GM12878 (cell line): ENCODE results near the gene TECPR1. TPM values are rescaled to one million over a fixed set of nuclear protein-coding genes. Genes with fewer than 3 reads are reported as not detected.
A peak's percentile ranks its signal among the peaks of the same experiment; 100 is the strongest.

Source experiments
- ATAC-seq: fragments of 200-7000 bp; cut with Tn5 transposase; 3 replicates; pipeline ENCODE4 v1.9.1; 2020; ENCODE audit warnings: mild to moderate bottlenecking, moderate library complexity
- Bru-seq: library from RNA; stranded (reverse); fragments of 400-500 nt; gene quantifications from one replicate; lab custom pipeline; 2021; lab: Mats Ljungman, UMichigan
- BruChase-seq, 2 experiments: library from RNA; stranded (reverse); fragments of 400-500 nt; gene quantifications; one replicate each; lab custom pipeline; 2021; lab: Mats Ljungman, UMichigan
- BruUV-seq: library from RNA; stranded (reverse); fragments of 400-500 nt; replicated peaks from 2 replicates; lab custom pipeline; 2021; lab: Mats Ljungman, UMichigan
- CTCF ChIA-PET: fragments of 300-600 bp; sonication (Branson Sonifier 250); formaldehyde crosslinking; extraction: SDS; loops from one replicate; lab custom pipeline; 2021; ENCODE audit warnings: inconsistent platforms; lab: Yijun Ruan, JAX
- POLR2A ChIA-PET: fragments of 350-600 bp; formaldehyde crosslinking; extraction: SDS; loops from one replicate; lab custom pipeline; 2021; ENCODE audit warnings: inconsistent platforms; lab: Charles Lee
- RAD21 ChIA-PET: fragments of 300-600 bp; sonication (Branson Sonifier 250); formaldehyde crosslinking; loops from one replicate; lab custom pipeline; 2023; ENCODE audit warnings: antibody characterized with exemption; ENCODE audit not compliant: unreplicated experiment; lab: Charles Lee
- SMC1A ChIA-PET: fragments of 300-600 bp; sonication (Branson Sonifier 250); formaldehyde crosslinking; loops from one replicate; lab custom pipeline; 2023; ENCODE audit not compliant: unreplicated experiment, uncharacterized antibody; lab: Charles Lee
- DNase-seq: peaks from one replicate; pipeline ENCODE4 v3.0.0-alpha.2; 2011; ENCODE audit warnings: low read depth, low spot score
- FAIRE-seq: peaks from 3 replicates; lab custom pipeline; 2011; peaks lifted over from hg19 to GRCh38; lab: Jason Lieb, UNC
- H2AFZ ChIP-seq: 2 replicates; pipeline ENCODE4 v1.6.0; 2011; ENCODE audit warnings: low read depth, low read length, control low read depth; ENCODE audit not compliant: control insufficient read depth
- H3K27ac ChIP-seq: 2 replicates; pipeline ENCODE4 v1.5.1; 2011; ENCODE audit warnings: control low read depth; ENCODE audit not compliant: control insufficient read depth, insufficient read depth
- H3K27me3 ChIP-seq, 2 experiments: replicated peaks in 1 of 2; 2 replicates each; pipeline versions ENCODE4 v1.6.0 to v1.6.1; 2011; ENCODE audit warnings: low read length in 1 of 2; ENCODE audit not compliant: control insufficient read depth in 2 of 2, insufficient read depth in 2 of 2
- H3K36me3 ChIP-seq, 2 experiments: 2 replicates each; pipeline ENCODE4 v1.5.1; 2011; ENCODE audit warnings: low read length in 1 of 2; ENCODE audit not compliant: control insufficient read depth in 2 of 2, insufficient read depth in 2 of 2
- H3K4me1 ChIP-seq: 2 replicates; pipeline ENCODE4 v1.6.1; 2011; ENCODE audit warnings: mild to moderate bottlenecking, low read length, moderate library complexity, mixed read lengths; ENCODE audit not compliant: control insufficient read depth, insufficient read depth
- H3K4me2 ChIP-seq: 2 replicates; pipeline ENCODE4 v1.6.0; 2011; ENCODE audit warnings: control low read depth; ENCODE audit not compliant: control insufficient read depth, insufficient read depth
- H3K4me3 ChIP-seq: fragments of 200-600 bp; sonication (generic); 2 replicates; pipeline ENCODE4 v1.5.1; 2016
- H3K79me2 ChIP-seq: 2 replicates; pipeline ENCODE4 v1.6.0; 2011; ENCODE audit warnings: low read length; ENCODE audit not compliant: control insufficient read depth, insufficient read depth
- H3K9ac ChIP-seq: 2 replicates; pipeline ENCODE4 v1.8.0; 2011; ENCODE audit warnings: low read length, control low read depth, mixed read lengths; ENCODE audit not compliant: control insufficient read depth, insufficient read depth
- H3K9me3 ChIP-seq: replicated peaks from 3 replicates; pipeline ENCODE4 v1.5.1; 2011; ENCODE audit warnings: mild to moderate bottlenecking, low read length; ENCODE audit not compliant: control insufficient read depth, insufficient read depth
- H4K20me1 ChIP-seq: 2 replicates; pipeline ENCODE4 v1.6.0; 2011; ENCODE audit not compliant: control insufficient read depth, insufficient read depth
- BHLHE40 ChIP-seq, 2 experiments: fragments of 450-650 bp in 1 of 2; IDR thresholded peaks; 2 replicates each; pipeline ENCODE4 v1.6.1; 2011 to 2017; ENCODE audit warnings: low read depth in 2 of 2, borderline replicate concordance in 1 of 2, improper control_type of control experiment in 1 of 2, low read length in 1 of 2, mild to moderate bottlenecking in 1 of 2
- IRF5 ChIP-seq: fragments of 450-650 bp; IDR thresholded peaks from 2 replicates; pipeline ENCODE4 v1.6.1; 2017; ENCODE audit warnings: borderline replicate concordance
- ZNF217 ChIP-seq: fragments of 450-650 bp; IDR thresholded peaks from 2 replicates; pipeline ENCODE4 v1.6.1; 2017; ENCODE audit warnings: antibody characterized with exemption, mild to moderate bottlenecking
- WGBS: methylation state at CpG from one replicate; pipeline ENCODE4 v1.1.6; 2016; ENCODE audit warnings: low lambda C conversion rate; ENCODE audit not compliant: insufficient replicate concordance, insufficient coverage; ENCODE audit errors: missing lambda C conversion rate; 5-methylcytosine and 5-hydroxymethylcytosine counted together
- in situ Hi-C: fragments of 300-500 bp; cut with MboI; formaldehyde crosslinking; loops from 9 replicates; pipeline ENCODE4 v1.14.3; 2018; ENCODE audit warnings: mixed read lengths
- intact Hi-C: fragments of 100-400 bp; cut with micrococcal nuclease; formaldehyde crosslinking; loops from one replicate; pipeline ENCODE4 v1.14.2; 2022; ENCODE audit not compliant: unreplicated experiment
- long read RNA-seq, 2 experiments: library from polyadenylated mRNA; unstranded; transcript quantifications; one replicate each; pipeline ENCODE4 v2.0.0, GENCODE V29; 2019 to 2020
- polyA minus RNA-seq, 3 experiments: library from RNA; depleted of rRNA, polyadenylated mRNA; stranded (reverse); fragments of >200 nt; gene quantifications; 2 replicates each; pipeline ENCODE4 v1.2.3, GENCODE V29; 2011
- polyA plus RNA-seq, 11 experiments: library from polyadenylated mRNA; depleted of rRNA in 4 of 11; unstranded in 6 of 11; stranded (reverse) in 5 of 11; fragments of >200 nt; fragmentation: Nextera tagmentation in 4 of 11; fragmentation: Illumina TruSeq in 1 of 11; extraction: Ambion mirVana in 4 of 11; extraction: Trizol in 1 of 11; gene quantifications; 1 replicate in 1 of 11; 2 replicates in 10 of 11; pipeline versions ENCODE4 v1.2.1 to v1.2.3, GENCODE V29; 2011 to 2016; ENCODE audit warnings: inconsistent platforms in 2 of 11, missing spikeins in 2 of 11, low read depth in 1 of 11
- total RNA-seq, 4 experiments: library from RNA; depleted of rRNA in 3 of 4; stranded (reverse); fragments of >200 nt in 3 of 4; fragmentation: Illumina TruSeq in 1 of 4; extraction: Trizol in 1 of 4; gene quantifications; 2 replicates each; pipeline versions ENCODE4 v1.2.1 to v1.2.3, GENCODE V29; 2013 to 2021
- TF ChIP-seq, protein P1 (sequence below): fragments of 150-350 bp; IDR thresholded peaks from 2 replicates; pipeline ENCODE4 v1.6.1; 2016; ENCODE audit warnings: low read depth, low read length
- TF ChIP-seq, protein P2 (sequence below): IDR thresholded peaks from 2 replicates; pipeline ENCODE4 v1.6.1; 2012; ENCODE audit warnings: low read depth, low read length, improper control_type of control experiment

The TECPR1 gene, protein sequence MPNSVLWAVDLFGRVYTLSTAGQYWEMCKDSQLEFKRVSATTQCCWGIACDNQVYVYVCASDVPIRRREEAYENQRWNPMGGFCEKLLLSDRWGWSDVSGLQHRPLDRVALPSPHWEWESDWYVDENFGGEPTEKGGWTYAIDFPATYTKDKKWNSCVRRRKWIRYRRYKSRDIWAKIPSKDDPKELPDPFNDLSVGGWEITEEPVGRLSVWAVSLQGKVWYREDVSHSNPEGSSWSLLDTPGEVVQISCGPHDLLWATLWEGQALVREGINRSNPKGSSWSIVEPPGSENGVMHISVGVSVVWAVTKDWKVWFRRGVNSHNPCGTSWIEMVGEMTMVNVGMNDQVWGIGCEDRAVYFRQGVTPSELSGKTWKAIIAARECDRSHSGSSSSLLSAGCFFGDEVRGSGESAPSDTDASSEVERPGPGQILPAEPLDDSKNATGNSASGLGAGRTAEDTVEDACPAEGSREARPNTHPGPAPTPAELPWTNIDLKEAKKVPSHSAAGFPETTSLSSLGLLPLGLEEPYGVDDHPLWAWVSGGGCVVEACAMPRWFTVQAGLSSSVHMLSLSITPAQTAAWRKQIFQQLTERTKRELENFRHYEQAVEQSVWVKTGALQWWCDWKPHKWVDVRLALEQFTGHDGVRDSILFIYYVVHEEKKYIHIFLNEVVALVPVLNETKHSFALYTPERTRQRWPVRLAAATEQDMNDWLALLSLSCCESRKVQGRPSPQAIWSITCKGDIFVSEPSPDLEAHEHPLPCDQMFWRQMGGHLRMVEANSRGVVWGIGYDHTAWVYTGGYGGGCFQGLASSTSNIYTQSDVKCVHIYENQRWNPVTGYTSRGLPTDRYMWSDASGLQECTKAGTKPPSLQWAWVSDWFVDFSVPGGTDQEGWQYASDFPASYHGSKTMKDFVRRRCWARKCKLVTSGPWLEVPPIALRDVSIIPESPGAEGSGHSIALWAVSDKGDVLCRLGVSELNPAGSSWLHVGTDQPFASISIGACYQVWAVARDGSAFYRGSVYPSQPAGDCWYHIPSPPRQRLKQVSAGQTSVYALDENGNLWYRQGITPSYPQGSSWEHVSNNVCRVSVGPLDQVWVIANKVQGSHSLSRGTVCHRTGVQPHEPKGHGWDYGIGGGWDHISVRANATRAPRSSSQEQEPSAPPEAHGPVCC
- total RNA-seq (2013; cell fraction: nucleolus; rRNA removed) = 40.3 and 47.5 TPM in 2 replicates
- total RNA-seq (2014; rRNA removed) (8.5 and 11.0 TPM in 2 replicates), total RNA-seq (2014; rRNA removed; fragmentation: Illumina TruSeq; extraction: Trizol) (3.2 and 5.5 TPM in 2 replicates), total RNA-seq (2021) (15.2 and 16.8 TPM in 2 replicates), polyA plus RNA-seq (2011; rRNA removed) (1.5 and 2.5 TPM in 2 replicates), polyA plus RNA-seq (2014; fragmentation: Illumina TruSeq; extraction: Trizol) (2.1 and 3.2 TPM in 2 replicates), polyA plus RNA-seq (2014; fragmentation: Nextera tagmentation; extraction: Ambion mirVana) (under 1 TPM; 0.26 to 0.51 TPM), polyA plus RNA-seq (2014; rRNA removed) (8.8 and 9.1 TPM in 2 replicates), polyA plus RNA-seq (2016; fragmentation: Nextera tagmentation; extraction: Ambion mirVana) (1 to 10 TPM; 5.2 to 7.4 TPM), polyA minus RNA-seq (2011; rRNA and poly(A)+ RNA removed) (2.6 and 6.6 TPM in 2 replicates), Bru-seq, nascent RNA (percentile 51 among the genes with signal in this experiment), BruChase-seq, experiment 1, labeled RNA remaining after a 6-hour chase (percentile 61 among the genes with signal in this experiment), BruChase-seq, experiment 2, labeled RNA remaining after a 2-hour chase (percentile 56 among the genes with signal in this experiment)
- polyA plus RNA-seq (2011; ENCODE audit: low read depth) = 2.8 TPM
- polyA plus RNA-seq (2011; cell fraction: cytosol; rRNA removed) = 2.5 and 2.9 TPM in 2 replicates
- 9.1 and 24.7 TPM in 2 replicates for polyA plus RNA-seq (2011; cell fraction: nucleus; rRNA removed)
- 6.6 and 6.7 TPM in 2 replicates for polyA plus RNA-seq (2012)
- polyA minus RNA-seq (2011; cell fraction: cytosol; rRNA and poly(A)+ RNA removed) = 1.6 and 7.4 TPM in 2 replicates
- 7.5 and 9.1 TPM in 2 replicates for polyA minus RNA-seq (2011; cell fraction: nucleus; rRNA and poly(A)+ RNA removed)
- long read RNA-seq, experiment 1, partial matches to known transcripts = 1 of 2 reads
- long read RNA-seq, experiment 1, other reads (novel, unspliced or antisense) = 1 of 2 reads
- long read RNA-seq, experiment 2, partial matches to known transcripts = 0 of 2 reads
- long read RNA-seq, experiment 2, other reads (novel, unspliced or antisense) = 2 of 2 reads

- no TSS peak for BruUV-seq
- H3K36me3 ChIP-seq = no peaks in the 10 kb centered on the region
- peak within 1 kb of the TSS; percentile 95 for H2AFZ ChIP-seq
- peak within 1 kb of the TSS; percentile 83 for H3K4me3 ChIP-seq
- ChIA-PET CTCF (interaction anchor here (0.9 to 2.1 kb wide), 4 partner anchors 14 to 148 kb away, joined by 3 to 11 read pairs (median 4); no protein-coding TSS in a partner anchor), POLR2A (interaction anchor here (0.6 kb wide), 1 partner anchor 26 kb away, joined by 4 read pairs; no protein-coding TSS in a partner anchor), RAD21 (interaction anchor here (1.8 to 3.7 kb wide), 4 partner anchors 31 to 230 kb away, joined by 6 to 19 read pairs (median 12); partner anchors contain the start of gene BAIAP2L1), SMC1A (interaction anchor here (1.0 to 2.4 kb wide), 3 partner anchors 12 to 168 kb away, joined by 3 to 8 read pairs (median 4); partner anchors contain the start of gene BAIAP2L1)
- H3K4me2 ChIP-seq = peak within 1 kb of the TSS; percentile 84
- ATAC-seq (peak; percentile 99), FAIRE-seq (peak; percentile 94), DNase-seq (peak; percentile 66)
- H3K9ac ChIP-seq = peak within 1 kb of the TSS; percentile 63
- H3K9me3 ChIP-seq = no peaks in the 10 kb centered on the region
- peak within 1 kb of the TSS; percentile 59 for H3K27ac ChIP-seq
- H4K20me1 ChIP-seq = no peaks in the 10 kb centered on the region
- intact Hi-C loops (no loop called here), in situ Hi-C loops (no loop called here)
- H3K4me1 ChIP-seq = peaks cover 10% of the 10 kb centered on the region
- H3K79me2 ChIP-seq = peaks cover 10% of the 10 kb centered on the region
- H3K27me3 ChIP-seq = no peaks in the 10 kb centered on the region
- WGBS = 2% methylated on average over 69 of the region's 69 CpGs
- TF ChIP-seq, protein P1, sequence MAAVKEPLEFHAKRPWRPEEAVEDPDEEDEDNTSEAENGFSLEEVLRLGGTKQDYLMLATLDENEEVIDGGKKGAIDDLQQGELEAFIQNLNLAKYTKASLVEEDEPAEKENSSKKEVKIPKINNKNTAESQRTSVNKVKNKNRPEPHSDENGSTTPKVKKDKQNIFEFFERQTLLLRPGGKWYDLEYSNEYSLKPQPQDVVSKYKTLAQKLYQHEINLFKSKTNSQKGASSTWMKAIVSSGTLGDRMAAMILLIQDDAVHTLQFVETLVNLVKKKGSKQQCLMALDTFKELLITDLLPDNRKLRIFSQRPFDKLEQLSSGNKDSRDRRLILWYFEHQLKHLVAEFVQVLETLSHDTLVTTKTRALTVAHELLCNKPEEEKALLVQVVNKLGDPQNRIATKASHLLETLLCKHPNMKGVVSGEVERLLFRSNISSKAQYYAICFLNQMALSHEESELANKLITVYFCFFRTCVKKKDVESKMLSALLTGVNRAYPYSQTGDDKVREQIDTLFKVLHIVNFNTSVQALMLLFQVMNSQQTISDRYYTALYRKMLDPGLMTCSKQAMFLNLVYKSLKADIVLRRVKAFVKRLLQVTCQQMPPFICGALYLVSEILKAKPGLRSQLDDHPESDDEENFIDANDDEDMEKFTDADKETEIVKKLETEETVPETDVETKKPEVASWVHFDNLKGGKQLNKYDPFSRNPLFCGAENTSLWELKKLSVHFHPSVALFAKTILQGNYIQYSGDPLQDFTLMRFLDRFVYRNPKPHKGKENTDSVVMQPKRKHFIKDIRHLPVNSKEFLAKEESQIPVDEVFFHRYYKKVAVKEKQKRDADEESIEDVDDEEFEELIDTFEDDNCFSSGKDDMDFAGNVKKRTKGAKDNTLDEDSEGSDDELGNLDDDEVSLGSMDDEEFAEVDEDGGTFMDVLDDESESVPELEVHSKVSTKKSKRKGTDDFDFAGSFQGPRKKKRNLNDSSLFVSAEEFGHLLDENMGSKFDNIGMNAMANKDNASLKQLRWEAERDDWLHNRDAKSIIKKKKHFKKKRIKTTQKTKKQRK = no peak
- TF ChIP-seq IRF5 (no peak), BHLHE40 (IDR thresholded peaks at IDR 0.05; ENCODE audit: borderline replicate concordance in 1 of 2, low read depth in 2 of 2, low read length in 1 of 2) (peak in 1 of 2 experiments; percentile 57; a peak in 1 of 4 replicates), ZNF217 (no peak; the same call in 1 of the 2 replicates)
- TF ChIP-seq, protein P2, sequence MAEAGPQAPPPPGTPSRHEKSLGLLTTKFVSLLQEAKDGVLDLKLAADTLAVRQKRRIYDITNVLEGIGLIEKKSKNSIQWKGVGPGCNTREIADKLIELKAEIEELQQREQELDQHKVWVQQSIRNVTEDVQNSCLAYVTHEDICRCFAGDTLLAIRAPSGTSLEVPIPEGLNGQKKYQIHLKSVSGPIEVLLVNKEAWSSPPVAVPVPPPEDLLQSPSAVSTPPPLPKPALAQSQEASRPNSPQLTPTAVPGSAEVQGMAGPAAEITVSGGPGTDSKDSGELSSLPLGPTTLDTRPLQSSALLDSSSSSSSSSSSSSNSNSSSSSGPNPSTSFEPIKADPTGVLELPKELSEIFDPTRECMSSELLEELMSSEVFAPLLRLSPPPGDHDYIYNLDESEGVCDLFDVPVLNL = no peak
These were observed at the start of gene TECPR1 for GRCh38 chr7:98251601-98252424. TECPR1 (minus strand) TSS chr7:98252232; CDS start chr7:98246146, 6,086 bp downstream.
